K562 (cell line): ENCODE measurements around the gene CD46. TPM values are rescaled to one million over a fixed set of nuclear protein-coding genes. Genes with fewer than 3 reads are reported as not detected.

ENCODE experiments used
- CC2D1A ChIP-seq: fragments of 450-650 bp; IDR thresholded peaks from 2 replicates; pipeline ENCODE4 v1.6.1; 2017; ENCODE audit warnings: mild to moderate bottlenecking
- CUX1 ChIP-seq: fragments of 200-800 bp; sonication (Bioruptor generic); IDR thresholded peaks from 2 replicates; pipeline ENCODE4 v1.6.1; 2016; ENCODE audit warnings: missing genetic modification characterization, missing compliant biosample characterization
- MEIS2 ChIP-seq: fragments of 450-650 bp; IDR thresholded peaks from 2 replicates; pipeline ENCODE4 v1.6.1; 2014; ENCODE audit warnings: mild to moderate bottlenecking; ENCODE audit not compliant: partially characterized antibody
- MGA ChIP-seq: fragments of 450-650 bp; IDR thresholded peaks from 2 replicates; pipeline ENCODE4 v1.6.1; 2016; ENCODE audit warnings: mild to moderate bottlenecking, moderate library complexity
- SIN3A ChIP-seq, 2 experiments: fragments of 150-350 bp in 1 of 2; IDR thresholded peaks; 2 replicates each; pipeline ENCODE4 v1.6.1; 2011 to 2016; ENCODE audit warnings: borderline replicate concordance in 2 of 2, low read depth in 2 of 2, low read length in 2 of 2, mild to moderate bottlenecking in 2 of 2, moderate library complexity in 2 of 2; ENCODE audit not compliant: control insufficient read depth in 1 of 2
- ZBTB8A ChIP-seq: fragments of 450-650 bp; IDR thresholded peaks from 2 replicates; pipeline ENCODE4 v1.6.1; 2018; ENCODE audit warnings: mild to moderate bottlenecking, moderate library complexity; ENCODE audit not compliant: partially characterized antibody
- ZNF239 ChIP-seq: fragments of 250-450 bp; sonication (Bioruptor Pico); IDR thresholded peaks from 2 replicates; pipeline ENCODE4 v1.4.0; 2020; ENCODE audit warnings: mild to moderate bottlenecking
- polyA plus RNA-seq, 8 experiments: library from polyadenylated mRNA; depleted of rRNA in 4 of 8; stranded (reverse) in 5 of 8; unstranded in 3 of 8; fragments of >200 nt; fragmentation: Nextera tagmentation in 2 of 8; fragmentation: Illumina TruSeq in 1 of 8; extraction: Ambion mirVana in 2 of 8; extraction: Trizol in 1 of 8; gene quantifications; 2 replicates each; pipeline versions ENCODE4 v1.2.1 to v1.2.3, GENCODE V29; 2011 to 2014; ENCODE audit warnings: inconsistent platforms in 1 of 8, missing spikeins in 1 of 8
- total RNA-seq, 7 experiments: library from RNA; depleted of rRNA in 6 of 7; stranded (reverse); fragments of >200 nt in 6 of 7; fragmentation: Illumina TruSeq in 2 of 7; extraction: Trizol in 2 of 7; gene quantifications; 2 replicates each; pipeline versions ENCODE4 v1.2.1 to v1.2.3, GENCODE V29; 2011 to 2021; ENCODE audit warnings: low replicate concordance in 1 of 7

The CD46 gene
- total and polyA plus RNA-seq, 9 of the 15 experiments (the other 6 are each of a cell fraction or from before 2014, with no cell fraction given) = 87.9 to 374 (median 156) TPM

- TF ChIP-seq CUX1 (CRISPR knock-in tag) (no peak), CC2D1A (no peak), SIN3A (IDR thresholded peaks at IDR 0.05; ENCODE audit: borderline replicate concordance in 2 of 2, control insufficient read depth in 1 of 2, low read depth in 2 of 2, low read length in 2 of 2) (no peak), MGA (no peak), ZBTB8A (no peak), ZNF239 (CRISPR knock-in tag) (peak; percentile 53; the same call in 1 of the 2 replicates), MEIS2 (peak; percentile 46)
Measured at GRCh38 chr1:207817778-207818751, 66.2 kb downstream of the CD46 start (continued).
